Measurements from ENCODE around the gene NNMT. TPM values are rescaled to one million over a fixed set of nuclear protein-coding genes. Genes with fewer than 3 reads are reported as not detected.

Gene NNMT
- polyA plus RNA-seq, 1 donor (not counting 4 experiments of a cell fraction or from before 2014, with no cell fraction given): 0.13 TPM

GRCh38 chr11:114253771-114254170 lies 42.4 kb upstream of the NNMT start:
- H3K4me1 ChIP-seq (ENCODE audit: control insufficient read depth, extremely low read depth, insufficient read depth, low read length): no peaks in the 10 kb centered on the region
- no peak overlapping the region for H3K27ac ChIP-seq (ENCODE audit: control insufficient read depth, insufficient read depth, low read length)
- H3K9ac ChIP-seq (ENCODE audit: control insufficient read depth, extremely low read depth, insufficient read depth, low read length): no peak overlapping the region
- H3K27me3 ChIP-seq (ENCODE audit: control insufficient read depth, extremely low read depth, insufficient read depth, low read length): peaks cover 21% of the 10 kb centered on the region
- no peak for FAIRE-seq
- H3K4me3 ChIP-seq (ENCODE audit: control insufficient read depth in 2 of 3, extremely low read depth in 1 of 3, insufficient read depth in 2 of 3, low read depth in 1 of 3, low read length in 3 of 3): no peak overlapping the region
- no peaks in the 10 kb centered on the region for H3K9me1 ChIP-seq (ENCODE audit: control insufficient read depth, extremely low read depth, insufficient read depth, low read length)
- no peak for TF ChIP-seq EZH2 (IDR thresholded peaks at IDR 0.05; ENCODE audit: low read length)
- TF ChIP-seq CTCF (optimal IDR thresholded peaks at IDR 0.05 in 1 of 3, IDR thresholded peaks at IDR 0.05 in 1 of 3, conservative IDR thresholded peaks at IDR 0.05 in 1 of 3; ENCODE audit: extremely low read depth in 1 of 3, insufficient read depth in 2 of 3, low read length in 3 of 3): no peak
- no peak overlapping the region for H3K4me2 ChIP-seq (ENCODE audit: control insufficient read depth, extremely low read depth, insufficient read depth, low read depth, low read length)
- H2AFZ ChIP-seq (ENCODE audit: control insufficient read depth, low read length): no peak overlapping the region
- no peak for DNase-seq (ENCODE audit: low read depth, low spot score)
- H3K9me3 ChIP-seq (ENCODE audit: control insufficient read depth, low read depth, low read length): no peaks in the 10 kb centered on the region
- H3K79me2 ChIP-seq (ENCODE audit: control insufficient read depth, insufficient read depth, low read length): no peaks in the 10 kb centered on the region
- dilution Hi-C loops (cut with MboI; ENCODE audit: extremely low pct_ligation_motif_present, low sequenced_read_pairs): loop anchor here (25.0 kb wide), 1 partner anchor 216 kb away; no protein-coding TSS in a partner anchor
- H4K20me1 ChIP-seq (ENCODE audit: control insufficient read depth, extremely low read depth, insufficient read depth, low read length): no peaks in the 10 kb centered on the region
- H3K36me3 ChIP-seq (ENCODE audit: control insufficient read depth in 2 of 2, extremely low read depth in 1 of 2, insufficient read depth in 2 of 2, low read length in 2 of 2): no peaks in the 10 kb centered on the region

GRCh38 chr11:114254571-114255146 lies 41.5 kb upstream of the NNMT start:
- H3K4me3 ChIP-seq (ENCODE audit: control insufficient read depth in 2 of 3, extremely low read depth in 1 of 3, insufficient read depth in 2 of 3, low read depth in 1 of 3, low read length in 3 of 3): no peak overlapping the region
- H3K9me1 ChIP-seq (ENCODE audit: control insufficient read depth, extremely low read depth, insufficient read depth, low read length): no peaks in the 10 kb centered on the region
- FAIRE-seq (no peak), DNase-seq (ENCODE audit: low read depth, low spot score) (no peak)
- peaks cover 30% of the 10 kb centered on the region for H3K27me3 ChIP-seq (ENCODE audit: control insufficient read depth, extremely low read depth, insufficient read depth, low read length)
- no peaks in the 10 kb centered on the region for H3K36me3 ChIP-seq (ENCODE audit: control insufficient read depth in 2 of 2, extremely low read depth in 1 of 2, insufficient read depth in 2 of 2, low read length in 2 of 2)
- no peaks in the 10 kb centered on the region for H4K20me1 ChIP-seq (ENCODE audit: control insufficient read depth, extremely low read depth, insufficient read depth, low read length)
- no peak for TF ChIP-seq EZH2 (IDR thresholded peaks at IDR 0.05; ENCODE audit: low read length)
- no peaks in the 10 kb centered on the region for H3K9me3 ChIP-seq (ENCODE audit: control insufficient read depth, low read depth, low read length)
- H3K4me1 ChIP-seq (ENCODE audit: control insufficient read depth, extremely low read depth, insufficient read depth, low read length): no peaks in the 10 kb centered on the region
- H3K9ac ChIP-seq (ENCODE audit: control insufficient read depth, extremely low read depth, insufficient read depth, low read length): no peak overlapping the region
- dilution Hi-C loops (cut with MboI; ENCODE audit: extremely low pct_ligation_motif_present, low sequenced_read_pairs): loop anchor here (25.0 kb wide), 1 partner anchor 217 kb away; no protein-coding TSS in a partner anchor
- no peak overlapping the region for H3K27ac ChIP-seq (ENCODE audit: control insufficient read depth, insufficient read depth, low read length)
- no peak overlapping the region for H3K4me2 ChIP-seq (ENCODE audit: control insufficient read depth, extremely low read depth, insufficient read depth, low read depth, low read length)
- no peaks in the 10 kb centered on the region for H3K79me2 ChIP-seq (ENCODE audit: control insufficient read depth, insufficient read depth, low read length)
- no peak overlapping the region for H2AFZ ChIP-seq (ENCODE audit: control insufficient read depth, low read length)

- no peak for DNase-seq (ENCODE audit: low read depth, low spot score)
- no peak for TF ChIP-seq EZH2 (IDR thresholded peaks at IDR 0.05; ENCODE audit: low read length)
- no peak for TF ChIP-seq CTCF (optimal IDR thresholded peaks at IDR 0.05 in 1 of 3, IDR thresholded peaks at IDR 0.05 in 1 of 3, conservative IDR thresholded peaks at IDR 0.05 in 1 of 3; ENCODE audit: extremely low read depth in 1 of 3, insufficient read depth in 2 of 3, low read length in 3 of 3)
- H3K27me3 ChIP-seq (ENCODE audit: control insufficient read depth, extremely low read depth, insufficient read depth, low read length): peaks cover 36% of the 10 kb centered on the region
- no peaks in the 10 kb centered on the region for H3K36me3 ChIP-seq (ENCODE audit: control insufficient read depth in 2 of 2, extremely low read depth in 1 of 2, insufficient read depth in 2 of 2, low read length in 2 of 2)
- no peaks in the 10 kb centered on the region for H3K4me1 ChIP-seq (ENCODE audit: control insufficient read depth, extremely low read depth, insufficient read depth, low read length)
- no peak overlapping the region for H3K9ac ChIP-seq (ENCODE audit: control insufficient read depth, extremely low read depth, insufficient read depth, low read length)
- H3K4me2 ChIP-seq (ENCODE audit: control insufficient read depth, extremely low read depth, insufficient read depth, low read depth, low read length): no peak overlapping the region
- H3K9me3 ChIP-seq (ENCODE audit: control insufficient read depth, low read depth, low read length): no peaks in the 10 kb centered on the region
- H2AFZ ChIP-seq (ENCODE audit: control insufficient read depth, low read length): no peak overlapping the region
- dilution Hi-C loops (cut with MboI; ENCODE audit: extremely low pct_ligation_motif_present, low sequenced_read_pairs): loop anchor here (25.0 kb wide), 1 partner anchor 218 kb away; no protein-coding TSS in a partner anchor
- no peak overlapping the region for H3K4me3 ChIP-seq (ENCODE audit: control insufficient read depth in 2 of 3, extremely low read depth in 1 of 3, insufficient read depth in 2 of 3, low read depth in 1 of 3, low read length in 3 of 3)
- no peaks in the 10 kb centered on the region for H3K79me2 ChIP-seq (ENCODE audit: control insufficient read depth, insufficient read depth, low read length)
- no peaks in the 10 kb centered on the region for H3K9me1 ChIP-seq (ENCODE audit: control insufficient read depth, extremely low read depth, insufficient read depth, low read length)
- no peaks in the 10 kb centered on the region for H4K20me1 ChIP-seq (ENCODE audit: control insufficient read depth, extremely low read depth, insufficient read depth, low read length)
- FAIRE-seq: no peak
- H3K27ac ChIP-seq (ENCODE audit: control insufficient read depth, insufficient read depth, low read length): no peak overlapping the region
Measured at GRCh38 chr11:114255289-114255688, 40.9 kb upstream of the NNMT start.

All from keratinocyte (primary cell).